HG03558 (cell line): ENCODE measurements around the gene DOLPP1.

ENCODE experiments used
- ATAC-seq: cut with Tn5 transposase; IDR thresholded peaks from one replicate; pipeline ENCODE4 v1.9.1; 2021; ENCODE audit warnings: moderate number of reproducible peaks; ENCODE audit not compliant: unreplicated experiment; ENCODE audit errors: extremely low read depth

The DOLPP1 gene

DNA sequence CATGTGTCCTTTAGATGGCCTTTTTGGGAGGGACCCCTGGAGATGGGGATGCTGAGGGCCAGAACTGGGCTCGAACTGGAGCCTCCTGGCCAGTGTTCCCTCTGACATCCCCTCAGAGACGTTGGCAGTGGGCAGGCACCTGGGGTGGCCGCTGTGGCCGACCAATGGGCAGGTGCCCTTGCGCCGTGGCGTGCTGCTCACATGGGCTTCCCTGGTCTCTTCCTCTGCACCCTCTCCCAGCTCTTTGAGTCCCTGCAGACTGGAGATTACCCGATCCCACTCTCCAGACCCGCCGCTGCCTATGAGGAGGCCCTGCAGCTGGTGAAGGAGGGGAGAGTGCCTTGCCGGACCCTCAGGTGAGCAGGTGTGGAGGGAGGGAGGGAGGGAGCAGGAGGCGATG, 19.9 kb upstream of the DOLPP1 start:
- ATAC-seq, result no peak

GRCh38 chr9:129063061-129063460, 17.9 kb upstream of the DOLPP1 start:
- no peak for ATAC-seq

DNA sequence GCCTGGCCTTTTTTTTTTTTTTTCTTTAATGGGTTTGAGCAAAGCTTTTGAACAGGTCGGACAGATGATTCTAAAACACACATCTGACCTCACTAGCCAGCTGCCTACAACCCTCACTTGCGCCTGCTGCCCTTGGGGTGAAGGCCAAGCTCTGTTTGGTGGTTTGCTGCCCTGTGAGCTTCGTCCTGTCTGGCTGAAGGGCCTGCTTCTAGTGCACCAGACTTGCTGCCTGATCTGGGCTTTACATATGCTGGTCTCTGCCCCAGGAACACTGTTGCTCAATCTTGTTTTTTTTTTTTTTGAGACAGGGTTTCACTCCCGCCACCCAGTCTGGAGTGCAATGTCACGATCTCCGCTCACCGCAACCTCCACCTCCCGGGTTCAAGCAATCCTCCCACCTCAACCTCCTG, 16.4 kb upstream of the DOLPP1 start:
- no peak for ATAC-seq

DNA sequence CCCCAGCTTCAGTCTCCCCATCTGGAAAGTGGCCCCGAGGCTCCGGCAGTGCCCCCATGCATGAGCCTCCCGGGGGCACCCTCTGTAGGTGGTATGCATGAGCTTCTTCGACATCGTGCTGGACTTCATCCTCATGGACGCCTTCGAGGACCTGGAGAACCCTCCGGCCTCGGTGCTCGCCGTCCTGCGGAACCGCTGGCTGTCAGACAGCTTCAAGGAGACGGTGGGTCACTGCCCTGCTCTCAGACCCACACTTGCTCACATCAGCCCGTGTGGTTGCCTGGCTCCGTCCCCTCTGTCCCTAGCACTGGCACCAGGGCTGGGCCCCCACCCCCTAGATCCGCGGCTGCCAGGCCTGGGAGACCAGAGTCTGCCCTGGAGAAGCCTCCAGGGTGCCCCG, 12.8 kb upstream of the DOLPP1 start:
- ATAC-seq, result no peak

DNA sequence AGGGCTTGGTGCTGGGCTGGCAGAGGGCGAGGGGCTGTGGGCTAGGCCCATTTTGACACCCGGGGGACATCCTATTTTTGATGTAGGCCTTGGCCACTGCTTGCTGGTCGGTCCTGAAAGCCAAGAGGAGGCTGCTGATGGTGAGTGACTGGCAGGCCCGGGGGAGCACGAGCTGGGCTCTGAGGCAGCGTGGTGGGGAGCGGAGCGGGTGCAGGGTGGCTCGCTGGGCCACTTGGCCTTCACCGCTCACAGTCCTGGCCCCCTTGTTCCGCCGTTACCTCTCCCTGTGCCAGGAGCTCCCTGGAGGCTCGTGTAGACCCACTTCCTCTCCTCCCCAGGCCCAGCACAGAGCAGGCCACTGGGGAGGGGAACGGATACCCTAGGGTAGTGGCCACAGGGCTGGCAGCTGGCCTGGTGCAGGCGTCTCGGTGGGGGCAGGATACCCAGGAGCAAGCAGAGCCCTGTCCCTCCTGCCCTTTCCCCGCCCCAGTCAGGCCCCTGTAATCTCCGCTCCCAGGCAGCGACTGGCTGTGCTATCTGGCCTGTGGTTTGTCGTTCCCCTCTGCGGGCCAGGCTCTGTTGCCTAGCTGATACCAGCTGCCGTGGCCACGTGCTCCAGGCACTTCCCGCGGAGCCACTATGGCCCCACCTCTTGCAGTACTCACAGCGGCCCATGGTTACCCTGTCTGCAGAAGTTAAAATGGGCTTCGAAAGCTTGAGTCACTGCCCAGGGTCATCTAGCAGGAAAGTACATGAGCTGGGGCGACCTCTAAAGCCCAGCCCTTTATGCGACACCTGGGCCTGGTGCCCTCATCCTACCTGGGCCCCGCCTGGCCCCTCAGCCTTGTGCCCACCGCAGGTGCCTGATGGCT, 11.7 kb upstream of the DOLPP1 start:
- no peak for ATAC-seq

GRCh38 chr9:129069862-129070641, 10.9 kb upstream of the DOLPP1 start:
- no peak for ATAC-seq

DNA sequence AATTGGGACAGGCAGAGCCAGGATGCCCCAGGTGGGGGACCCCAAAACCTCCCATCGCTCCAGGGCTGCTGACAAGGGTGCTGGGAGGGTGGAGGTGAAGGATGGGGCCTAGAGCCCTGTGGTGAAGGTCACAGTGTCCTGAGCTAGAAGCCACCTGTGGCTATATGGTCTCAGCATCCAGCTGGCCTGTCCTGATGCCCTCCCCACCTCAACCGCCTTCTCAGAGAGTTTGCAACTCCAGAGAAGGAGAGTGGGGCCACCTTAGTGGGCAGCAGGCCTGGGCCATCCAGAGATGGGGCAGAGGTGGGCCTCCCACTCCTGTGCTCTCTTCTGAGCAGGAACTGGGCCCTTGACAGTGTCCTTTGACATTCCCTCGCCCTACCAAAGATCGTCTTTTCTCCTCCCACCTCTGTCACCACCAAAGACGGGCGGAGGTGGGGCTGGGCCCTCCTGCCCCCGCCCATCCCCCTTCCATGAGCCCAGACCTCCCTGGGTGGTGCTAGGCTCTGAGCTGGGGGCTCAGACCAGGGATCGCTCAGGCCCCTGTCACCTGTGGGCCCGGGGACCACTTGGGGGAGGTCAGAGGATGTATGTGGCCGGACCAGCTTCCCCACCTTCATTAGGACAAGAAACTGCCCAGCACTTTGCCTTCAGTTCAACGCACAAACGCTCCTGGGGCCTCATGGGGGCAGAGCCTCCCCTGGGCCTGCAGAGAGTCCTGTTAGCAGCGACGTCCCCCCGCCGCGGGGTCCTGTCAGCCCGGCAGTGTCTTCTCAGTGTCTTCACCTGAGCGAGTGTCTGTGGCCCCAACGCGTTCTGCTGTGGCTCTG, 10.0 kb upstream of the DOLPP1 start:
- no peak for ATAC-seq

DNA sequence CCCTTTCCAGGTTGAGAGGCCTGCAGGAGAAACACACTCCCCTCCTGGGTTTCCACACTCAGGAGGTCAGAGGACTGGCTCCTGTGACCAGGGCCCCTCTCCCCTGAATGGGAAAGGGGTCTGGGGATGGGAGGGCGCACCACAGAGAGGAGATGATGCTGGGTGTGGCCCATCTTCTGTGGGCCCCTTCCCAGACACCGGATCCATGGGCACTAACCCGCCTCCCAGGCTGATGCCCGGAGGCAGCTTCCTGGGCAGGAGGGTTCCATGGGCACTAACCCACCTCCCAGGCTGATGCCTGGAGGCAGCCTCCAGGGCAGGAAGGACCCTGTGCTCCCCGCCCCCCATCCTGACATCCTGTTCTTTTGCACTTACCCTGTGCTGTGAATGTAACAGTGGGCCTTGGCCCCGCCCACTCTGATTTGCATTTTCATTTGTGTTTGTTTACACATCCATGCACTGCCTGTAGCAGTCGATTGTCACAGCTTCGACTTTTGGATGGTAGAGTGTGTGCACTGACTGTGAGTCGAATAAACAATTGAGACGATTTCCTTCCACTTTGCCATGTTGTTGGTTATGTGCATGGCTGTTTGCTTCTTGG, 9.3 kb upstream of the DOLPP1 start:
- no peak for ATAC-seq

DNA sequence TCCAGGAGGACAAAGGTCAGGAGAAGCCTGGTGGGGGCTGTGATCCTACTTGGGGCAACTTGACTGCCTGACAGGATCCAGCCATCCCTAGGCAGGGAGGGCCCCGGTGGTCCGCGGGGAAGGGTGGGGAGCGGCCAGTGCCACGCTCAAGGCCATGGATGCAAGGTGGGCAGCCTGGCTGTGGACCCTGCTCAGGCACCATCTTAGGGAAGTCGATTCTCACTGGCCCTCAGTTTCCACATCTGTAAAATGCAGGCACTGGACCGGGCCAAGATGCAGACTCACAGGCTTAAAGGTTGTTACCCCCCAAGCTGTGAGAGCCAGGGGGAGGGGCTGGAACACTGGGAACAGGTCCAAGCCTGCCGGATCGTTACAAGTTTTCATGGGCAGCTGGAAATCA, 8.7 kb upstream of the DOLPP1 start:
- ATAC-seq, result no peak

GRCh38 chr9:129073404-129073803, 7.5 kb upstream of the DOLPP1 start:
- ATAC-seq, result no peak

- no peak for ATAC-seq
These were observed 6.8 kb upstream of the DOLPP1 start for GRCh38 chr9:129074106-129074505.

DNA sequence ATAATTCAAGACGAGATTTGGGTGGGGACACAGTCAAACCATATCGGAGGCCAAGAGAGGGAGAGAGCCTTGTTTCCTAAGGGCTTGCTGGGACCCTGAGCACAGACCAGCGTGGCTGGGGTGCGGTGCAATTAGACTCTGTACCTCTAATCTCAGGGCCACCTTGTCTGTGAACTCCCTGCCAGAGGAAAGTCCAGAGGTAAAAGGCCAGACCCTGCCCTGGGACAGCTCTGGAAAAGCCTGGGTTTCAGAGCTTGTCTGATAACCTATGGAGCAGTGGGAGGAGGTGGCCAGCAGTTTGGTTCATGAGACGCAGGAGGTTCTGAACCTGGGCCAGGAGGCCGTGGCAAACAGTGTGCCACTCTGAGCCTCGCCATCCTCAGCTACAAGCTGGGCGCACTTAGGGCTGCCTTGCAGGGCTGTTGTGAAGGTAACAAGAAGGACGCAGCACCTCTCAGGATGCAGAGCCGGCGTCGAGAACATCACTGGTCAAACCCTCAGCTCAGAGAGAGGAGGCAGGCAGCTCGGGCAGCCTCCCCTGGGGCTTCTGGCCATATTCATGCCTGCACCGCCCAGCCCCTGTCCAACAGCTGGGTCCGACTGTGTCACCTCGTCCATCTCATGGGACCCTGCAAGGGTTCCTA, 4.8 kb upstream of the DOLPP1 start:
- no peak for ATAC-seq

- ATAC-seq, result no peak
These were observed 4.3 kb upstream of the DOLPP1 start for GRCh38 chr9:129076640-129077037.

DNA sequence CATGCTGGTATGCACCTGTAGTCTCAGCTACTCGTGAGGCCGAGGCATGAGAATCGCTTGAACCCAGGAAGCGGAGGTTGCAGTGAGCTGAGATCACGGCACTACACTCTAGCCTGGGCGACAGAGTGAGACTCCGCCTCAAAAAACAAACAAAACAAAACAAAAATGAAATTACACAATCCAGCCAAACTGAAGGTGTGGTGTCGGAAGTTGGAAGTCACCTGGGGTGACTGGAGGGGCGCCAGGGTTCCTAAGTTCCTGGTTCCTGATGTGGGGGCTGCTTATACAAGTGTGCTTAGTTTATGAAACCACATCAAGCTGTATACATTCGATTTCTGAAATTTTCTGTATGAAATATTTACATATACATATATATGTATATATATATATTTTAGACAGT, 3.7 kb upstream of the DOLPP1 start:
- no peak for ATAC-seq

- ATAC-seq, result no peak
These were observed 2.0 kb upstream of the DOLPP1 start for GRCh38 chr9:129078691-129079503.

DNA sequence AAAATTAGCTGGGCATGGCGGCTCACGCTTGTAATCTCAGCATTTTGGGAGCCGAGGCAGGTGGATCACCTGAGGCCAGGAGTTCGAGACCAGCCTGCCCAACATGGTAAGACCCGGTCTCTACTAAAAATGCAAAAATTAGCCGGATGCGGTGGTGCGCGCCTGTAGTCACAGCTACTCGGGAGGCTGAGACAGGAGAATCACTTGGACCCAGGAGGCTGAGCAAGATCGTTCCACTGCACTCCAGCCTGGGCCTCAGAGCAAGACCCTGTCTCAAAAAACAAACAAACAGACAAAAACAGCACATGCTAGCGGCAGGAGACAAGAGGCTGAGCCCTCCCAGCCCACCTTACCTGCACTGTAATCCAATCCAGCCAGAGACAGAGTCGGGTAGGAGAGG, 1.1 kb upstream of the DOLPP1 start:
- ATAC-seq, result no peak

DNA sequence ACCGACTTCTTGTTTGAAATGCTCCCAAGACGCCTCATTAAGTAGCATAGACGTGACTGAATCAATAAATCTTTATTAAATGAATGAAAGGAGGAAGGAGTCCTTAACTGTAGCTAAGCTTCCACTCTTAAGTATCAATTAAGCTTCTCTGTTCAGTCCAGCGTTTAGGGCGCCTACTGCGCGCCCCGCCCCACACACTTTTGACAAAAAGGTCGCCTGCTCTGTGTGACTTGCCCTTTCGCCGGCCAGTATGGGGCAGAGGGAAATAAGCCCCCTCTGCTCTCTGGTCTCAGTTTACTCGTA, 662 bp upstream of the DOLPP1 start:
- no peak for ATAC-seq

GRCh38 chr9:129081388-129081904, 535 bp downstream of the DOLPP1 start:
- no peak for ATAC-seq

GRCh38 chr9:129084087-129084486, 3.2 kb downstream of the DOLPP1 start:
- no peak for ATAC-seq
